Measurements from ENCODE around the gene CD83. TPM values are rescaled to one million over a fixed set of nuclear protein-coding genes. Genes with fewer than 3 reads are reported as not detected.

CD83 gene
- polyA plus RNA-seq, 1 experiment: 0.85 TPM

DNA sequence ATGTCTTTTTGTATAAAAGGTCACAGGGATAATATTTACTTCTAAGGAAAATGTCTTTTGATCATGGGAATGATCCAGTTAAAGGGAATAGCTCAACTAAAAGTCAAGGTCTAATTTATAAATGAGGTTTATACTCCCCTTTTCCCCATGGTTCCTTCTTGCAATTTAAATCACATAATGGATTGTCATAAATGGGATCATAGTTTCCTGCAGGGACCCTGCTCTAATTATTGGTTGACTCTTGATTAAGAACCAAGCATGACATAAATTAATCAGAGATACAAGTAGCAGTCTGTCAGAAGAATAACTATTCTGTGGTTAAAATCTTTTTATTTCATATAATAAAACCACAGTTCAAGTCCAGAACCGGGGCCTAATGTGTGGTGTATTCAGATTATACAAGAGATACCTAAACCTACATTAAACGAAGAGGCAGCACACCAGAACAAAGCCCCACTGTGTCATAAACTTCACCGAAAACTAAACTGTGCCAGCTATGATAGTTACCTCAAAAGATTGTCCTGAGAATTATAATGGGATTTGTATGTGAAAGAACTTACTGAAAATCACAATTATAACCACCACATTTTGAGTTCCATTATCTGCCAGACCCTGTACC lies 43.0 kb upstream of the CD83 start:
- Histone ChIP-seq H3K4me3 (ENCODE audit: low read depth, low read length) (peak overlapping the region; percentile 25; the same call in 1 of the 2 replicates), H3K36me3 (ENCODE audit: control insufficient read depth, insufficient read depth, low read length) (no peaks in the 10 kb centered on the region), H3K27me3 (ENCODE audit: control insufficient read depth, insufficient read depth, low read length) (no peaks in the 10 kb centered on the region; the same call in 1 of the 2 replicates)
- TF ChIP-seq, protein P1, sequence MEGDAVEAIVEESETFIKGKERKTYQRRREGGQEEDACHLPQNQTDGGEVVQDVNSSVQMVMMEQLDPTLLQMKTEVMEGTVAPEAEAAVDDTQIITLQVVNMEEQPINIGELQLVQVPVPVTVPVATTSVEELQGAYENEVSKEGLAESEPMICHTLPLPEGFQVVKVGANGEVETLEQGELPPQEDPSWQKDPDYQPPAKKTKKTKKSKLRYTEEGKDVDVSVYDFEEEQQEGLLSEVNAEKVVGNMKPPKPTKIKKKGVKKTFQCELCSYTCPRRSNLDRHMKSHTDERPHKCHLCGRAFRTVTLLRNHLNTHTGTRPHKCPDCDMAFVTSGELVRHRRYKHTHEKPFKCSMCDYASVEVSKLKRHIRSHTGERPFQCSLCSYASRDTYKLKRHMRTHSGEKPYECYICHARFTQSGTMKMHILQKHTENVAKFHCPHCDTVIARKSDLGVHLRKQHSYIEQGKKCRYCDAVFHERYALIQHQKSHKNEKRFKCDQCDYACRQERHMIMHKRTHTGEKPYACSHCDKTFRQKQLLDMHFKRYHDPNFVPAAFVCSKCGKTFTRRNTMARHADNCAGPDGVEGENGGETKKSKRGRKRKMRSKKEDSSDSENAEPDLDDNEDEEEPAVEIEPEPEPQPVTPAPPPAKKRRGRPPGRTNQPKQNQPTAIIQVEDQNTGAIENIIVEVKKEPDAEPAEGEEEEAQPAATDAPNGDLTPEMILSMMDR (IDR thresholded peaks at IDR 0.05; ENCODE audit: insufficient read depth, low read depth, low read length): no peak
- POLR2A ChIA-PET: no interaction called here
- CTCF ChIA-PET: interaction anchor here (0.7 to 7.5 kb wide), 5 partner anchors 7 to 200 kb away, joined by 3 to 44 read pairs (median 3); no protein-coding TSS in a partner anchor
- DNase-seq (ENCODE audit: low read depth): no peak

DNA sequence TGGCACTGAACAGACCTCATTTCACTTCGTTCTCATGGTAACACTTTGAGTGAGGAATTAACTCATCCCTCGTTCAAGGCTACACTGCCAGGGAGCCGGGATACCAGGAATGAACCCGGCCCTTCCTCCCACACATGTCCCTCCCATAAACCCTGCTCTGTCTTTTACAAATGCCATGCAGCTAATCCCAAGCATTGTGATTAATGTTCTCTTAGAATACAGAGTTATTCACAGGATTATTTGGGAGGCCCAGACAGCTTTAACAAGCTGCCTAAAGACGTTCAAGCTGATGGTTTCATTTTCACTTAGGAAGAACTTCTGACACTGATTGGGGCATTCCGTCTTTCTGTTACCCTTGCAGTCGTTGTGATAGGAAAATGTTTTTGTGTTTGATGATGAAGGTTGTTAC lies 42.5 kb upstream of the CD83 start:
- no peak for DNase-seq (ENCODE audit: low read depth)
- POLR2A ChIA-PET: no interaction called here
- TF ChIP-seq, protein P1 (IDR thresholded peaks at IDR 0.05; ENCODE audit: insufficient read depth, low read depth, low read length): no peak
- Histone ChIP-seq H3K27me3 (ENCODE audit: control insufficient read depth, insufficient read depth, low read length) (no peaks in the 10 kb centered on the region; the same call in 1 of the 2 replicates), H3K4me3 (ENCODE audit: low read depth, low read length) (peak overlapping the region; percentile 25), H3K36me3 (ENCODE audit: control insufficient read depth, insufficient read depth, low read length) (no peaks in the 10 kb centered on the region)
- CTCF ChIA-PET: interaction anchor here (0.7 to 7.5 kb wide), 2 partner anchors 8 to 38 kb away, joined by 3 to 44 read pairs; no protein-coding TSS in a partner anchor

DNA sequence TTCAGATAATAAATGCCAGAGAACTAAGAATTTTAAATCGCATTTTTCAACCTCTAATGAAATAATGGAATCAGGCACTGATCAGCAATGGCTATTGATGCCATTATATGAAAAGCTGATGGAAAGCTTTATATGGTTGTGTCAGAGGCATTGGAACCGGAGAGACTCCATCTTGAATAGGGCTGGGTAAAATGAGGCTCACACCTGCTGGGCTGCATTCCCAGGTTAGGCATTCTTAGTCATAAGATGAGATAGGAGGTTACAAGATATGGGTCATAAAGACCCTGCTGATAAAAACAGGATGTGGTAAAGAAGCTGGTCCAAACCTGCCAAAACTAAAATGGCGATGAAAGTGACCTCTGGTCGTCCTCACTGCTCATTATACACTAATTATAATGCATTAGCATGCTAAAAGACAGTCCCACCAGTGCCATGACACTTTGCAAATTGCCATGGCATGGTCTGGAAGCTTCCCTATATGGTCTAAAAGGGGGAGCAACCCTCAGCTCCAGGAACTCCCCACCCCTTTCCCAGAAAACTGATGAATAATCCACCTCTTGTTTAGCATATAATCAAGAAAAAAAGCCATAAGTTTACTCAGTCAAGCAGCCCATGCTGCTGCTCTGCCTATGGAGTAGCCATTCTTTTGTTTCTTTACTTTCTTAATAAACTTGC lies 40.2 kb upstream of the CD83 start:
- Histone ChIP-seq H3K27me3 (ENCODE audit: control insufficient read depth, insufficient read depth, low read length) (no peaks in the 10 kb centered on the region; the same call in 1 of the 2 replicates), H3K36me3 (ENCODE audit: control insufficient read depth, insufficient read depth, low read length) (no peaks in the 10 kb centered on the region), H3K4me3 (ENCODE audit: low read depth, low read length) (no peak overlapping the region)
- DNase-seq (ENCODE audit: low read depth): no peak
- POLR2A ChIA-PET: no interaction called here
- TF ChIP-seq, protein P1 (IDR thresholded peaks at IDR 0.05; ENCODE audit: insufficient read depth, low read depth, low read length): no peak
- CTCF ChIA-PET: interaction anchor here (1.2 to 7.5 kb wide), 3 partner anchors 10 to 168 kb away, joined by 3 to 44 read pairs (median 5); no protein-coding TSS in a partner anchor

DNA sequence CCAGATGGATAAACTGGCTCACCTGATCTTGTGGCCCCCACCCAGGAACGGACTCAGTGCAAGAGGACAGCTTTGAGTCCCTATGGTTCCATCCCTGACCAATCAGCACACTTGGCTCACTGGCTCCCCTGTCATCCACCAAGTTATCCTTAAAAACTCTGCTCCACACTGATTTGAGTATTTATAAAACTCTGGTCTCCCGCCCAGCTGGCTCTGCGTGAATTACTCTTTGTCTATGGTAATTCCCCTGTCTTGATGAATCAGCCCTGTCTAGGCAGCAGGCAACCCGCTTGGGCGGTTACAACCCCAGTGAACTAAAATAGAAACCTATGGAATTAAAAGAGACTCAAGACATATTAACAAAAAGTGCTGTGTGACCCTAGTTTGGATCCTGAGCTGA lies 38.1 kb upstream of the CD83 start:
- Histone ChIP-seq H3K36me3 (ENCODE audit: control insufficient read depth, insufficient read depth, low read length) (no peaks in the 10 kb centered on the region), H3K27me3 (ENCODE audit: control insufficient read depth, insufficient read depth, low read length) (no peaks in the 10 kb centered on the region; the same call in 1 of the 2 replicates), H3K4me3 (ENCODE audit: low read depth, low read length) (no peak overlapping the region)
- TF ChIP-seq, protein P1 (IDR thresholded peaks at IDR 0.05; ENCODE audit: insufficient read depth, low read depth, low read length): no peak
- CTCF ChIA-PET: interaction anchor here (1.2 to 7.5 kb wide), 2 partner anchors 8 to 12 kb away, joined by 3 to 44 read pairs; no protein-coding TSS in a partner anchor
- no peak for DNase-seq (ENCODE audit: low read depth)
- POLR2A ChIA-PET: no interaction called here

- ChIA-PET CTCF (interaction anchor here (1.2 to 7.5 kb wide), 2 partner anchors 8 to 13 kb away, joined by 3 to 44 read pairs; no protein-coding TSS in a partner anchor), POLR2A (no interaction called here)
- Histone ChIP-seq H3K4me3 (ENCODE audit: low read depth, low read length) (no peak overlapping the region), H3K36me3 (ENCODE audit: control insufficient read depth, insufficient read depth, low read length) (no peaks in the 10 kb centered on the region), H3K27me3 (ENCODE audit: control insufficient read depth, insufficient read depth, low read length) (peaks cover under 1% of the 10 kb centered on the region)
- DNase-seq (ENCODE audit: low read depth): no peak
- TF ChIP-seq, protein P1 (IDR thresholded peaks at IDR 0.05; ENCODE audit: insufficient read depth, low read depth, low read length): no peak
These were observed 37.6 kb upstream of the CD83 start for GRCh38 chr6:14079971-14080370.
